Measurements from ENCODE around the gene TNNT3.
"Not testable (repeated sequence)": the region's sequence is repeated elsewhere in the genome, so short reads cannot be mapped to it uniquely, and the experiment has no call there.

Gene TNNT3

GRCh38 chr11:1936072-1936780 lies 16.7 kb downstream of the TNNT3 start:
- DNase-seq: no peak

GRCh38 chr11:1936781-1937615 lies 17.5 kb downstream of the TNNT3 start:
- DNase-seq: no peak

GRCh38 chr11:1937616-1938342 lies 18.3 kb downstream of the TNNT3 start:
- no peak for DNase-seq

GRCh38 chr11:1938343-1939005 lies 19.0 kb downstream of the TNNT3 start:
- no peak for DNase-seq

- no peak for DNase-seq
Observed at GRCh38 chr11:1939006-1939625, 19.6 kb downstream of the TNNT3 start.

- not testable (repeated sequence) for DNase-seq
Observed at GRCh38 chr11:1939788-1940187, 20.3 kb downstream of the TNNT3 start.

GRCh38 chr11:1942558-1943260 lies 23.2 kb downstream of the TNNT3 start:
- no peak for DNase-seq

GRCh38 chr11:1943576-1943975 lies 24.1 kb downstream of the TNNT3 start:
- no peak for DNase-seq

GRCh38 chr11:1943977-1944376 lies 24.5 kb downstream of the TNNT3 start:
- no peak for DNase-seq

- DNase-seq: no peak
Observed at GRCh38 chr11:1946812-1947484, 27.4 kb downstream of the TNNT3 start, which contains the start of gene MRPL23. MRPL23 (plus strand) TSS chr11:1947332; CDS start chr11:1947363, 31 bp downstream.

- DNase-seq: no peak
Observed at GRCh38 chr11:1947592-1948237, 28.2 kb downstream of the TNNT3 start.

- no peak for DNase-seq
Observed at GRCh38 chr11:1948389-1948788, 28.9 kb downstream of the TNNT3 start.

GRCh38 chr11:1949302-1949701 lies 29.8 kb downstream of the TNNT3 start:
- no peak for DNase-seq

- DNase-seq: no peak
Observed at GRCh38 chr11:1949922-1950321, 30.4 kb downstream of the TNNT3 start.

- DNase-seq: no peak
Observed at GRCh38 chr11:1952806-1953482, 33.4 kb downstream of the TNNT3 start.

GRCh38 chr11:1953489-1954266 lies 34.2 kb downstream of the TNNT3 start:
- DNase-seq: no peak

- no peak for DNase-seq
Observed at GRCh38 chr11:1958367-1958766, 38.9 kb downstream of the TNNT3 start.

- no peak for DNase-seq
Observed at GRCh38 chr11:1959786-1960185, 40.3 kb downstream of the TNNT3 start.

GRCh38 chr11:1963864-1964263 lies 44.4 kb downstream of the TNNT3 start:
- no peak for DNase-seq

Data from NCI-H2171 (cell line).